GM23338 (cell line): Measurements from ENCODE around the gene TMC1. TPM values are rescaled to one million over a fixed set of nuclear protein-coding genes. Genes with fewer than 3 reads are reported as not detected.

ENCODE experiments used
- ATAC-seq: fragments of 200-7000 bp; cut with Tn5 transposase; 3 replicates; pipeline ENCODE4 v1.9.1; 2020
- DNase-seq: peaks from one replicate; pipeline ENCODE4 v3.0.0-alpha.2; 2015; ENCODE audit warnings: low spot score
- H2AFZ ChIP-seq: fragments of 200-600 bp; sonication (generic); 2 replicates; pipeline ENCODE4 v1.8.0; 2016; ENCODE audit warnings: antibody characterized with exemption, mild to moderate bottlenecking, moderate library complexity
- H3F3A ChIP-seq: fragments of 200-600 bp; sonication (generic); replicated peaks from 2 replicates; pipeline ENCODE4 v1.8.0; 2017; ENCODE audit warnings: antibody characterized with exemption, mixed run types, low read depth
- H3K27ac ChIP-seq: fragments of 200-600 bp; sonication (generic); 2 replicates; pipeline ENCODE4 v1.6.1; 2016; ENCODE audit warnings: low read depth
- H3K27me3 ChIP-seq: fragments of 200-600 bp; sonication (generic); 2 replicates; pipeline ENCODE4 v1.8.0; 2016; ENCODE audit warnings: mild to moderate bottlenecking, mixed run types, moderate library complexity; ENCODE audit not compliant: insufficient read depth
- H3K36me3 ChIP-seq: fragments of 200-600 bp; sonication (generic); 2 replicates; pipeline ENCODE4 v1.8.0; 2016; ENCODE audit warnings: mild to moderate bottlenecking; ENCODE audit not compliant: insufficient read depth
- H3K4me1 ChIP-seq: fragments of 200-600 bp; sonication (generic); 2 replicates; pipeline ENCODE4 v1.8.0; 2016; ENCODE audit warnings: mild to moderate bottlenecking, moderate library complexity; ENCODE audit not compliant: insufficient read depth
- H3K4me2 ChIP-seq: fragments of 200-600 bp; sonication (generic); 2 replicates; pipeline ENCODE4 v1.7.1; 2017; ENCODE audit warnings: mixed run types
- H3K4me3 ChIP-seq: fragments of 200-600 bp; sonication (generic); 2 replicates; pipeline ENCODE4 v1.6.1; 2016; ENCODE audit warnings: mixed run types
- H3K79me2 ChIP-seq: fragments of 200-600 bp; sonication (generic); replicated peaks from 2 replicates; pipeline ENCODE4 v1.8.0; 2017; ENCODE audit warnings: mild to moderate bottlenecking; ENCODE audit not compliant: insufficient read depth
- H3K9me2 ChIP-seq: fragments of 200-600 bp; sonication (generic); 2 replicates; pipeline ENCODE4 v1.8.0; 2017; ENCODE audit not compliant: insufficient read depth
- H4K20me1 ChIP-seq: fragments of 200-600 bp; sonication (generic); replicated peaks from 2 replicates; pipeline ENCODE4 v1.8.0; 2017; ENCODE audit warnings: mild to moderate bottlenecking; ENCODE audit not compliant: insufficient read depth
- H3K27ac Mint-ChIP-seq: 2 replicates; pipeline ENCODE4 v1.8.0; 2020; ENCODE audit warnings: inconsistent platforms, mild to moderate bottlenecking, moderate library complexity, mixed read lengths
- H3K27me3 Mint-ChIP-seq: 3 replicates; pipeline ENCODE4 v1.8.0; 2022; ENCODE audit warnings: low read depth, mild to moderate bottlenecking, moderate library complexity, mixed read lengths, inconsistent platforms; ENCODE audit not compliant: insufficient read depth, poor library complexity
- H3K36me3 Mint-ChIP-seq: 3 replicates; pipeline ENCODE4 v1.8.0; 2021; ENCODE audit warnings: low read depth, mild to moderate bottlenecking, inconsistent platforms, moderate library complexity, mixed read lengths
- H3K4me1 Mint-ChIP-seq: 3 replicates; pipeline ENCODE4 v1.8.0; 2020; ENCODE audit warnings: mild to moderate bottlenecking, inconsistent platforms, mixed read lengths
- H3K4me3 Mint-ChIP-seq: 3 replicates; pipeline ENCODE4 v1.8.0; 2021; ENCODE audit warnings: moderate library complexity, mild to moderate bottlenecking, inconsistent platforms, mixed read lengths
- H3K9me3 Mint-ChIP-seq: 3 replicates; pipeline ENCODE4 v1.8.0; 2020; ENCODE audit warnings: moderate library complexity, mild to moderate bottlenecking, inconsistent platforms, mixed read lengths
- CREB1 ChIP-seq: fragments of 250-450 bp; sonication (Bioruptor Pico); IDR thresholded peaks from 2 replicates; pipeline ENCODE4 v1.5.0; 2020; ENCODE audit warnings: low read depth, mild to moderate bottlenecking, moderate library complexity
- EZH2 ChIP-seq: fragments of 200-600 bp; sonication (generic); IDR thresholded peaks from one replicate; pipeline ENCODE4 v1.8.0; 2017; ENCODE audit warnings: antibody characterized with exemption, mild to moderate bottlenecking, low read depth; ENCODE audit not compliant: unreplicated experiment
- EZH2phosphoT487 ChIP-seq: fragments of 200-600 bp; sonication (generic); IDR thresholded peaks from one replicate; pipeline ENCODE4 v1.8.1; 2018; ENCODE audit warnings: antibody characterized with exemption; ENCODE audit not compliant: unreplicated experiment
- JUNB ChIP-seq: IDR thresholded peaks from one replicate; pipeline ENCODE4 v1.6.1; 2016; ENCODE audit warnings: antibody characterized with exemption; ENCODE audit not compliant: unreplicated experiment
- POLR2AphosphoS5 ChIP-seq: IDR thresholded peaks from 2 replicates; pipeline ENCODE4 v1.6.1; 2016; ENCODE audit warnings: antibody characterized with exemption, low read depth
- REST ChIP-seq: IDR thresholded peaks from one replicate; pipeline ENCODE4 v1.6.1; 2018; ENCODE audit warnings: antibody characterized with exemption; ENCODE audit not compliant: unreplicated experiment
- STAT1 ChIP-seq: IDR thresholded peaks from one replicate; pipeline ENCODE4 v1.6.1; 2016; ENCODE audit warnings: antibody characterized with exemption; ENCODE audit not compliant: unreplicated experiment
- ZNF114 ChIP-seq: fragments of 250-450 bp; sonication (Bioruptor Pico); IDR thresholded peaks from 2 replicates; pipeline ENCODE4 v1.5.0; 2020; ENCODE audit warnings: mild to moderate bottlenecking, moderate library complexity
- ZNF331 ChIP-seq: fragments of 250-450 bp; sonication (Bioruptor Pico); IDR thresholded peaks from 2 replicates; pipeline ENCODE4 v1.5.0; 2020; ENCODE audit warnings: low read depth, mild to moderate bottlenecking, moderate library complexity
- ZNF462 ChIP-seq: fragments of 250-450 bp; sonication (Bioruptor Pico); IDR thresholded peaks from 2 replicates; pipeline ENCODE4 v1.5.0; 2020; ENCODE audit warnings: mild to moderate bottlenecking, moderate library complexity
- polyA plus RNA-seq: library from polyadenylated mRNA; unstranded; fragments of >200 nt; fragmentation: Nextera tagmentation; extraction: Ambion mirVana; gene quantifications from 2 replicates; pipeline ENCODE4 v1.2.1, GENCODE V29; 2016
- total RNA-seq: library from RNA; depleted of rRNA; stranded (reverse); fragments of >200 nt; shearing (Covaris generic); gene quantifications from 2 replicates; pipeline ENCODE4 v1.2.3, GENCODE V29; 2014
- TF ChIP-seq, protein P1 (sequence below): IDR thresholded peaks from 2 replicates; pipeline ENCODE4 v1.6.1; 2016; ENCODE audit warnings: antibody characterized with exemption
- TF ChIP-seq, protein P2 (sequence below), 2 experiments: fragments of 200-600 bp in 1 of 2; sonication (generic) in 1 of 2; conservative IDR thresholded peaks; 2 replicates each; pipeline versions ENCODE4 v1.5.1 to v1.6.1; 2016 to 2017; ENCODE audit warnings: antibody characterized with exemption in 2 of 2, low read depth in 2 of 2, mild to moderate bottlenecking in 2 of 2, moderate library complexity in 1 of 2

TMC1 gene
- total and polyA plus RNA-seq, 2 experiments from 2014 or later, result 0.61 to 1.2 TPM

DNA sequence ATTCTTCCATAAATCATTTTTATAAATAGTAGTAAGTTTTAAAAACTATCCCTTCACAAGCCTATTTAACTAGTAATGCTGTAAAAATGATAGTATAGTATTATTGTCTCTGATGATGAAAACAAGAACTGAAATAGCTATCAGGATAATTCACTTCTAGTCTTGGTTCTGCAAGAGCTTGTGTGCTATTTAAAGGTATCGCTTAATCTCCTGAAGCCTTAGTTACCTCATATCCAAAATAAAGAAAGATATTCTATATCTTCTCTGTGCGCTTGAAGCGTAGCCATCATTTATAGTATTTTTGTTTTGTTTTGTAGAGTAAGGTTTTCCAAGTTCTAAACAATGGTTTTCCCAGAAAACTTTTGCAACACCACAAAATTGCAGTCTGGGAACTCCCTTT lies 180.1 kb downstream of the TMC1 start:
- no peaks in the 10 kb centered on the region for H3F3A ChIP-seq
- H3K4me1 ChIP-seq, result no peaks in the 10 kb centered on the region
- H2AFZ ChIP-seq, result peak overlapping the region; percentile 43; the same call in 1 of the 2 replicates
- H3K4me3 ChIP-seq, result no peak overlapping the region
- DNase-seq (no peak), ATAC-seq (no peak)
- H3K36me3 ChIP-seq, result no peaks in the 10 kb centered on the region
- H3K4me2 ChIP-seq, result no peak overlapping the region
- peaks cover 2% of the 10 kb centered on the region; the same call in 1 of the 3 replicates for H3K4me1 Mint-ChIP-seq
- TF ChIP-seq REST, result no peak
- no peak for TF ChIP-seq CREB1 (CRISPR knock-in tag)
- TF ChIP-seq, protein P1, sequence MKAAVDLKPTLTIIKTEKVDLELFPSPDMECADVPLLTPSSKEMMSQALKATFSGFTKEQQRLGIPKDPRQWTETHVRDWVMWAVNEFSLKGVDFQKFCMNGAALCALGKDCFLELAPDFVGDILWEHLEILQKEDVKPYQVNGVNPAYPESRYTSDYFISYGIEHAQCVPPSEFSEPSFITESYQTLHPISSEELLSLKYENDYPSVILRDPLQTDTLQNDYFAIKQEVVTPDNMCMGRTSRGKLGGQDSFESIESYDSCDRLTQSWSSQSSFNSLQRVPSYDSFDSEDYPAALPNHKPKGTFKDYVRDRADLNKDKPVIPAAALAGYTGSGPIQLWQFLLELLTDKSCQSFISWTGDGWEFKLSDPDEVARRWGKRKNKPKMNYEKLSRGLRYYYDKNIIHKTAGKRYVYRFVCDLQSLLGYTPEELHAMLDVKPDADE, result no peak
- no peak for TF ChIP-seq ZNF331 (CRISPR knock-in tag)
- TF ChIP-seq, protein P2, sequence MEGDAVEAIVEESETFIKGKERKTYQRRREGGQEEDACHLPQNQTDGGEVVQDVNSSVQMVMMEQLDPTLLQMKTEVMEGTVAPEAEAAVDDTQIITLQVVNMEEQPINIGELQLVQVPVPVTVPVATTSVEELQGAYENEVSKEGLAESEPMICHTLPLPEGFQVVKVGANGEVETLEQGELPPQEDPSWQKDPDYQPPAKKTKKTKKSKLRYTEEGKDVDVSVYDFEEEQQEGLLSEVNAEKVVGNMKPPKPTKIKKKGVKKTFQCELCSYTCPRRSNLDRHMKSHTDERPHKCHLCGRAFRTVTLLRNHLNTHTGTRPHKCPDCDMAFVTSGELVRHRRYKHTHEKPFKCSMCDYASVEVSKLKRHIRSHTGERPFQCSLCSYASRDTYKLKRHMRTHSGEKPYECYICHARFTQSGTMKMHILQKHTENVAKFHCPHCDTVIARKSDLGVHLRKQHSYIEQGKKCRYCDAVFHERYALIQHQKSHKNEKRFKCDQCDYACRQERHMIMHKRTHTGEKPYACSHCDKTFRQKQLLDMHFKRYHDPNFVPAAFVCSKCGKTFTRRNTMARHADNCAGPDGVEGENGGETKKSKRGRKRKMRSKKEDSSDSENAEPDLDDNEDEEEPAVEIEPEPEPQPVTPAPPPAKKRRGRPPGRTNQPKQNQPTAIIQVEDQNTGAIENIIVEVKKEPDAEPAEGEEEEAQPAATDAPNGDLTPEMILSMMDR (conservative IDR thresholded peaks at IDR 0.05; ENCODE audit: low read depth in 2 of 2), result no peak
- TF ChIP-seq EZH2phosphoT487, result no peak
- no peak for TF ChIP-seq ZNF462
- TF ChIP-seq ZNF114 (CRISPR knock-in tag), result no peak
- TF ChIP-seq JUNB, result no peak
- TF ChIP-seq STAT1, result no peak
- TF ChIP-seq POLR2AphosphoS5, result no peak
- no peak for TF ChIP-seq EZH2
- H3K27me3 Mint-ChIP-seq, result peaks cover 2% of the 10 kb centered on the region
- no peaks in the 10 kb centered on the region for H3K27me3 ChIP-seq
- H3K27ac ChIP-seq, result no peak overlapping the region
- no peaks in the 10 kb centered on the region for H3K79me2 ChIP-seq
- H3K27ac Mint-ChIP-seq, result no peak overlapping the region
- no peaks in the 10 kb centered on the region for H3K9me3 Mint-ChIP-seq
- H3K36me3 Mint-ChIP-seq, result no peaks in the 10 kb centered on the region
- H4K20me1 ChIP-seq, result no peaks in the 10 kb centered on the region
- no peaks in the 10 kb centered on the region for H3K9me2 ChIP-seq
- H3K4me3 Mint-ChIP-seq, result no peak overlapping the region
